GM12864 (cell line): ENCODE data around the gene GBGT1.
A peak's percentile ranks its signal among the peaks of the same experiment; 100 is the strongest.

ENCODE experiments used
- DNase-seq: peaks from one replicate; pipeline ENCODE4 v3.0.0-alpha.2; 2011; ENCODE audit warnings: low read depth
- H3K4me3 ChIP-seq: 2 replicates; pipeline ENCODE4 v1.5.1; 2011; ENCODE audit warnings: mild to moderate bottlenecking, low read depth, low read length, control low read depth
- CTCF ChIP-seq: IDR thresholded peaks from 2 replicates; pipeline ENCODE4 v1.5.1; 2011; ENCODE audit warnings: low read depth, mild to moderate bottlenecking, moderate library complexity, low read length, control low read depth, inconsistent platforms; ENCODE audit errors: missing control alignments

Gene GBGT1

GRCh38 chr9:133167096-133167730 is 3.5 kb upstream of the GBGT1 start:
- TF ChIP-seq CTCF, result no peak
- no peak for DNase-seq
- H3K4me3 ChIP-seq, result no peak overlapping the region

GRCh38 chr9:133166392-133166791 is 2.7 kb upstream of the GBGT1 start:
- H3K4me3 ChIP-seq, result no peak overlapping the region
- DNase-seq, result no peak
- no peak for TF ChIP-seq CTCF

GRCh38 chr9:133165452-133165730 is 1.7 kb upstream of the GBGT1 start:
- no peak for DNase-seq
- TF ChIP-seq CTCF, result no peak
- no peak overlapping the region for H3K4me3 ChIP-seq

- DNase-seq, result no peak
- TF ChIP-seq CTCF, result no peak
- peak overlapping the region; percentile 70 for H3K4me3 ChIP-seq
Measured at GRCh38 chr9:133164191-133164590, 477 bp upstream of the GBGT1 start.

GRCh38 chr9:133162861-133163503 is 732 bp downstream of the GBGT1 start:
- H3K4me3 ChIP-seq, result peak overlapping the region; percentile 70

GRCh38 chr9:133161547-133161950 is 2.2 kb downstream of the GBGT1 start:
- TF ChIP-seq CTCF, result no peak
- H3K4me3 ChIP-seq, result no peak overlapping the region
- no peak for DNase-seq

More at GRCh38 chr9:133162861-133163503, 732 bp downstream of the GBGT1 start:
- no peak for TF ChIP-seq CTCF
- DNase-seq, result no peak
